Left ventricle myocardium inferior (tissue), 1 donor: Measurements from ENCODE around the gene OR2A14. TPM values are rescaled to one million over a fixed set of nuclear protein-coding genes. Genes with fewer than 3 reads are reported as not detected.
"Not testable (repeated sequence)": the region's sequence is repeated elsewhere in the genome, so short reads cannot be mapped to it uniquely, and the experiment has no call there.

Source experiments
- DNase-seq: peaks from one replicate; pipeline ENCODE4 v3.0.0-alpha.2; 2020
- H3K27ac ChIP-seq: fragments of 200-600 bp; replicated peaks from 2 replicates; pipeline ENCODE4 v1.8.0; 2021
- H3K27me3 ChIP-seq: fragments of 200-600 bp; 2 replicates; pipeline ENCODE4 v1.8.0; 2021; ENCODE audit warnings: low read depth
- H3K36me3 ChIP-seq: fragments of 200-600 bp; 2 replicates; pipeline ENCODE4 v1.8.0; 2021
- H3K4me1 ChIP-seq: fragments of 200-600 bp; 2 replicates; pipeline ENCODE4 v1.8.0; 2021
- H3K4me3 ChIP-seq: fragments of 200-600 bp; 2 replicates; pipeline ENCODE4 v1.8.0; 2021; ENCODE audit warnings: mild to moderate bottlenecking, moderate library complexity
- H3K9me3 ChIP-seq: fragments of 200-600 bp; replicated peaks from 2 replicates; pipeline ENCODE4 v1.8.0; 2021
- CTCF ChIP-seq: fragments of 200-600 bp; IDR thresholded peaks from 2 replicates; pipeline ENCODE4 v1.8.0; 2021; ENCODE audit warnings: antibody characterized with exemption, mild to moderate bottlenecking, borderline replicate concordance
- intact Hi-C: fragments of 100-400 bp; cut with micrococcal nuclease; formaldehyde crosslinking; loops from one replicate; pipeline ENCODE4 v1.11.0; 2022
- total RNA-seq: library from RNA; stranded (reverse); fragmentation: NEBNext Ultra II Directional; extraction: Animal tissue kit (Norgen Biotek cat#: 25700); gene quantifications from one replicate; pipeline ENCODE4 v1.2.1, GENCODE V29; 2021
- donor health status: DM: no; HTN: yes; CAD: no; lungs with severe emphysema.

OR2A14 gene
- total RNA-seq, 1 donor from 2014 or later: not detected

- H3K27ac ChIP-seq: no peak overlapping the region
- no peaks in the 10 kb centered on the region for H3K27me3 ChIP-seq
- no peaks in the 10 kb centered on the region for H3K36me3 ChIP-seq
- DNase-seq: no peak
- no peak overlapping the region for H3K4me3 ChIP-seq
- TF ChIP-seq CTCF: no peak
- H3K4me1 ChIP-seq: no peaks in the 10 kb centered on the region
- intact Hi-C loops: no loop called here
- peaks cover 78% of the 10 kb centered on the region for H3K9me3 ChIP-seq
These were observed 25.4 kb downstream of the OR2A14 start for GRCh38 chr7:144148224-144148827.

- DNase-seq: no peak
- H3K9me3 ChIP-seq: peaks cover 4% of the 10 kb centered on the region
- no peaks in the 10 kb centered on the region for H3K27me3 ChIP-seq
- H3K27ac ChIP-seq: no peak overlapping the region
- TF ChIP-seq CTCF: no peak
- H3K4me3 ChIP-seq: no peak overlapping the region
- H3K4me1 ChIP-seq: no peaks in the 10 kb centered on the region
- intact Hi-C loops: no loop called here
- no peaks in the 10 kb centered on the region for H3K36me3 ChIP-seq
These were observed 35.9 kb downstream of the OR2A14 start for GRCh38 chr7:144158861-144159260.

GRCh38 chr7:144164784-144165183 is 41.8 kb downstream of the OR2A14 start:
- Histone ChIP-seq H3K4me1 (no peaks in the 10 kb centered on the region), H3K27me3 (no peaks in the 10 kb centered on the region), H3K4me3 (no peak overlapping the region), H3K9me3 (peaks cover 10% of the 10 kb centered on the region), H3K27ac (no peak overlapping the region), H3K36me3 (no peaks in the 10 kb centered on the region)
- no peak for DNase-seq
- TF ChIP-seq CTCF: no peak
- intact Hi-C loops: no loop called here

- H3K4me1 ChIP-seq, intact Hi-C loops: not testable (repeated sequence)
These were observed 48.8 kb downstream of the OR2A14 start for GRCh38 chr7:144171594-144172350.

GRCh38 chr7:144174613-144175012 is 51.6 kb downstream of the OR2A14 start:
- Histone ChIP-seq H3K4me1 (no peaks in the 10 kb centered on the region), H3K27me3 (no peaks in the 10 kb centered on the region), H3K4me3 (no peak overlapping the region), H3K9me3 (peaks cover 13% of the 10 kb centered on the region), H3K36me3 (no peaks in the 10 kb centered on the region), H3K27ac (no peak overlapping the region)
- DNase-seq: no peak
- no peak for TF ChIP-seq CTCF
- intact Hi-C loops: no loop called here

More at GRCh38 chr7:144171594-144172350, 48.8 kb downstream of the OR2A14 start:
- not testable (repeated sequence) for H3K27me3 ChIP-seq, H3K36me3 ChIP-seq, H3K27ac ChIP-seq, DNase-seq, H3K4me3 ChIP-seq
- peaks cover 13% of the 10 kb centered on the region for H3K9me3 ChIP-seq
